ENCODE results near the gene GPR3.

The GPR3 gene

GRCh38 chr1:27372808-27373690 is 19.4 kb upstream of the GPR3 start:
- Histone ChIP-seq H3K4me3 (ENCODE audit: low read depth, low read length) (no peak overlapping the region), H3K27me3 (ENCODE audit: insufficient read depth, low read depth, severe bottlenecking) (no peaks in the 10 kb centered on the region), H3K9me3 (ENCODE audit: severe bottlenecking) (no peaks in the 10 kb centered on the region), H3K36me3 (no peaks in the 10 kb centered on the region), H3K27ac (no peak overlapping the region)
- peak; percentile 48 for TF ChIP-seq CTCF (IDR thresholded peaks at IDR 0.05; ENCODE audit: low read depth, low read length)
- no peak for DNase-seq

GRCh38 chr1:27374362-27375086 is 17.9 kb upstream of the GPR3 start, which contains the start of gene FCN3:
Gene FCN3 (minus strand): TSS chr1:27374824. CDS start chr1:27374818, 6 bp downstream.
- Histone ChIP-seq H3K27ac (no peak within 1 kb of the TSS), H3K36me3 (no peaks in the 10 kb centered on the region), H3K4me3 (ENCODE audit: low read depth, low read length) (no peak within 1 kb of the TSS), H3K27me3 (ENCODE audit: insufficient read depth, low read depth, severe bottlenecking) (no peaks in the 10 kb centered on the region), H3K9me3 (ENCODE audit: severe bottlenecking) (no peaks in the 10 kb centered on the region)
- no peak for DNase-seq
- no peak for TF ChIP-seq CTCF (IDR thresholded peaks at IDR 0.05; ENCODE audit: low read depth, low read length)

- Histone ChIP-seq H3K27ac (no peak overlapping the region), H3K9me3 (ENCODE audit: severe bottlenecking) (no peaks in the 10 kb centered on the region), H3K36me3 (no peaks in the 10 kb centered on the region), H3K4me3 (ENCODE audit: low read depth, low read length) (no peak overlapping the region), H3K27me3 (ENCODE audit: insufficient read depth, low read depth, severe bottlenecking) (no peaks in the 10 kb centered on the region)
- TF ChIP-seq CTCF (IDR thresholded peaks at IDR 0.05; ENCODE audit: low read depth, low read length): no peak
- no peak for DNase-seq
Observed at GRCh38 chr1:27377760-27378495, 14.5 kb upstream of the GPR3 start.

- TF ChIP-seq CTCF (IDR thresholded peaks at IDR 0.05; ENCODE audit: low read depth, low read length): no peak
- Histone ChIP-seq H3K36me3 (no peaks in the 10 kb centered on the region), H3K4me3 (ENCODE audit: low read depth, low read length) (no peak overlapping the region), H3K9me3 (ENCODE audit: severe bottlenecking) (no peaks in the 10 kb centered on the region), H3K27me3 (ENCODE audit: insufficient read depth, low read depth, severe bottlenecking) (no peaks in the 10 kb centered on the region), H3K27ac (no peak overlapping the region)
- DNase-seq: no peak
Observed at GRCh38 chr1:27379564-27380122, 12.8 kb upstream of the GPR3 start.

- DNase-seq: no peak
- TF ChIP-seq CTCF (IDR thresholded peaks at IDR 0.05; ENCODE audit: low read depth, low read length): no peak
Observed at GRCh38 chr1:27380224-27380623, 12.2 kb upstream of the GPR3 start.

More at GRCh38 chr1:27380224-27380623, 12.2 kb upstream of the GPR3 start:
- no peak overlapping the region for H3K27ac ChIP-seq
- H3K36me3 ChIP-seq: no peaks in the 10 kb centered on the region
- H3K4me3 ChIP-seq (ENCODE audit: low read depth, low read length): no peak overlapping the region
- no peaks in the 10 kb centered on the region for H3K27me3 ChIP-seq (ENCODE audit: insufficient read depth, low read depth, severe bottlenecking)
- H3K9me3 ChIP-seq (ENCODE audit: severe bottlenecking): no peaks in the 10 kb centered on the region

All from WERI-Rb-1 (cell line).